H1 (cell line): ENCODE results near the gene RAMP3. TPM values are rescaled to one million over a fixed set of nuclear protein-coding genes. Genes with fewer than 3 reads are reported as not detected.

Experiments
- CTCF ChIA-PET: fragments of 300-600 bp; sonication (Branson Sonifier 250); formaldehyde crosslinking; loops from one replicate; lab custom pipeline; 2021; ENCODE audit not compliant: partially characterized antibody; lab: Charles Lee
- POLR2A ChIA-PET: fragments of 300-600 bp; sonication (Branson Sonifier 250); formaldehyde crosslinking; loops from one replicate; lab custom pipeline; 2021; ENCODE audit warnings: inconsistent platforms; ENCODE audit not compliant: partially characterized antibody; lab: Charles Lee
- DNase-seq, 2 experiments: peaks; one replicate each; pipeline versions ENCODE4 v3.0.0 to v3.0.0-alpha.2; 2010 to 2022; ENCODE audit warnings: low spot score in 2 of 2, low read depth in 1 of 2, mixed read lengths in 1 of 2
- FAIRE-seq: peaks from 2 replicates; lab custom pipeline; 2011; peaks lifted over from hg19 to GRCh38; lab: Jason Lieb, UNC
- H2AFZ ChIP-seq: 2 replicates; pipeline ENCODE4 v1.8.1; 2012; ENCODE audit warnings: low read length, inconsistent platforms
- H2AK5ac ChIP-seq: 2 replicates; pipeline ENCODE4 v1.6.1; 2013; ENCODE audit warnings: low read depth, low read length
- H2BK120ac ChIP-seq: replicated peaks from 2 replicates; pipeline ENCODE3; 2013; ENCODE audit warnings: low read depth, low read length, inconsistent platforms
- H2BK12ac ChIP-seq: 2 replicates; pipeline ENCODE4 v1.6.1; 2013; ENCODE audit warnings: low read depth, low read length
- H2BK15ac ChIP-seq: 2 replicates; pipeline ENCODE4 v1.6.1; 2013; ENCODE audit warnings: low read length
- H2BK20ac ChIP-seq: 2 replicates; pipeline ENCODE4 v1.6.1; 2013; ENCODE audit warnings: low read length
- H2BK5ac ChIP-seq: 2 replicates; pipeline ENCODE4 v1.6.1; 2013; ENCODE audit warnings: low read depth, low read length
- H3K14ac ChIP-seq: 2 replicates; pipeline ENCODE4 v1.6.1; 2013; ENCODE audit warnings: inconsistent platforms; ENCODE audit not compliant: insufficient read length
- H3K18ac ChIP-seq: 2 replicates; pipeline ENCODE4 v1.6.1; 2013; ENCODE audit warnings: low read length; ENCODE audit errors: extremely low read depth
- H3K23ac ChIP-seq: 2 replicates; pipeline ENCODE4 v1.6.1; 2013; ENCODE audit warnings: inconsistent platforms; ENCODE audit not compliant: insufficient read length
- H3K23me2 ChIP-seq: 2 replicates; pipeline ENCODE4 v1.6.1; 2013; ENCODE audit warnings: low read depth, low read length
- H3K27ac ChIP-seq: 2 replicates; pipeline ENCODE4 v1.6.1; 2011; ENCODE audit warnings: low read depth, low read length, inconsistent platforms
- H3K27me3 ChIP-seq, 4 experiments: replicated peaks in 1 of 4; 1 replicate in 1 of 4; 2 replicates in 3 of 4; pipeline versions ENCODE4 v1.6.1 to v1.8.1; 2011 to 2013; ENCODE audit warnings: low read length in 3 of 4, mild to moderate bottlenecking in 3 of 4, inconsistent platforms in 2 of 4, mixed read lengths in 2 of 4, moderate library complexity in 1 of 4; ENCODE audit not compliant: control insufficient read depth in 3 of 4, insufficient read depth in 3 of 4; ENCODE audit errors: extremely low read depth in 1 of 4
- H3K36me3 ChIP-seq, 4 experiments: 2 replicates each; pipeline versions ENCODE4 v1.6.1 to v1.8.1; 2011 to 2013; ENCODE audit warnings: mild to moderate bottlenecking in 4 of 4, low read length in 3 of 4, moderate library complexity in 2 of 4, control low read depth in 1 of 4, inconsistent platforms in 1 of 4; ENCODE audit not compliant: insufficient read depth in 4 of 4, control insufficient read depth in 2 of 4
- H3K4ac ChIP-seq: replicated peaks from 2 replicates; pipeline ENCODE3; 2013; ENCODE audit warnings: low read length, low read depth, mixed read lengths, inconsistent platforms; ENCODE audit not compliant: insufficient read length
- H3K4me1 ChIP-seq, 4 experiments: replicated peaks in 1 of 4; 1 replicate in 1 of 4; 2 replicates in 3 of 4; pipeline versions ENCODE4 v1.6.1 to v1.8.1; 2011 to 2013; ENCODE audit warnings: low read length in 3 of 4, inconsistent platforms in 2 of 4, mixed read lengths in 1 of 4; ENCODE audit not compliant: insufficient read depth in 4 of 4, control insufficient read depth in 3 of 4
- H3K4me2 ChIP-seq, 2 experiments: 2 replicates each; pipeline versions ENCODE4 v1.6.1 to v1.8.1; 2011 to 2013; ENCODE audit warnings: low read depth in 2 of 2, low read length in 2 of 2, control low read depth in 1 of 2, inconsistent platforms in 1 of 2, mild to moderate bottlenecking in 1 of 2; ENCODE audit not compliant: insufficient read depth in 1 of 2
- H3K4me3 ChIP-seq, 4 experiments: fragments of 200-600, 300-600 bp in 1 of 4; sonication (generic), shearing (Covaris generic), sonication (Bioruptor Twin) in 1 of 4; 2 replicates each; pipeline versions ENCODE4 v1.5.1 to v1.8.1; 2011 to 2016; ENCODE audit warnings: low read length in 4 of 4, low read depth in 3 of 4, control low read depth in 2 of 4, inconsistent platforms in 2 of 4, mild to moderate bottlenecking in 2 of 4, mixed read lengths in 1 of 4, moderate library complexity in 1 of 4; ENCODE audit not compliant: insufficient read depth in 2 of 4; ENCODE audit errors: extremely low read depth in 1 of 4
- H3K56ac ChIP-seq: replicated peaks from 2 replicates; pipeline ENCODE3; 2013; ENCODE audit warnings: low read depth, mild to moderate bottlenecking, mixed read lengths, low read length, inconsistent platforms; ENCODE audit not compliant: insufficient read length
- H3K79me1 ChIP-seq: 2 replicates; pipeline ENCODE4 v1.6.1; 2013; ENCODE audit warnings: low read depth, low read length, control low read depth
- H3K79me2 ChIP-seq, 2 experiments: 2 replicates each; pipeline versions ENCODE4 v1.6.1 to v1.8.1; 2012 to 2013; ENCODE audit warnings: low read length in 2 of 2, mild to moderate bottlenecking in 2 of 2, inconsistent platforms in 1 of 2; ENCODE audit not compliant: insufficient read depth in 2 of 2, control insufficient read depth in 1 of 2
- H3K9ac ChIP-seq, 4 experiments: replicated peaks in 1 of 4; 1 replicate in 1 of 4; 2 replicates in 3 of 4; pipeline versions ENCODE4 v1.6.1 to v1.8.1; 2011 to 2013; ENCODE audit warnings: low read depth in 3 of 4, low read length in 3 of 4, control low read depth in 2 of 4, mild to moderate bottlenecking in 2 of 4, moderate library complexity in 2 of 4, inconsistent platforms in 1 of 4; ENCODE audit errors: extremely low read depth in 1 of 4
- H3K9me3 ChIP-seq, 2 experiments: 2 replicates each; pipeline versions ENCODE4 v1.6.1 to v1.8.1; 2012 to 2013; ENCODE audit warnings: mild to moderate bottlenecking in 2 of 2, moderate library complexity in 2 of 2, control low read depth in 1 of 2, inconsistent platforms in 1 of 2, low read depth in 1 of 2, low read length in 1 of 2, mixed read lengths in 1 of 2; ENCODE audit not compliant: insufficient read depth in 2 of 2
- H4K20me1 ChIP-seq, 2 experiments: replicated peaks in 1 of 2; 2 replicates each; pipeline versions ENCODE3 to v1.8.1; 2011 to 2013; ENCODE audit warnings: inconsistent platforms in 2 of 2, low read length in 2 of 2, mild to moderate bottlenecking in 1 of 2; ENCODE audit not compliant: insufficient read depth in 2 of 2, control insufficient read depth in 1 of 2
- H4K5ac ChIP-seq: 2 replicates; pipeline ENCODE4 v1.6.1; 2013; ENCODE audit warnings: low read length, low read depth, mixed read lengths, inconsistent platforms; ENCODE audit not compliant: insufficient read length
- H4K8ac ChIP-seq: 2 replicates; pipeline ENCODE4 v1.8.0; 2013; ENCODE audit warnings: mild to moderate bottlenecking, moderate library complexity, low read length, inconsistent platforms; ENCODE audit not compliant: insufficient read depth; ENCODE audit errors: extremely low read depth
- H4K91ac ChIP-seq: replicated peaks from 2 replicates; pipeline ENCODE3; 2013; ENCODE audit warnings: low read length, mixed read lengths, inconsistent platforms; ENCODE audit not compliant: insufficient read length
- TAF7 ChIP-seq: optimal IDR thresholded peaks from 2 replicates; pipeline ENCODE3; 2011; ENCODE audit warnings: low read depth, mild to moderate bottlenecking, inconsistent platforms, low read length, moderate library complexity, borderline replicate concordance
- WGBS, 2 experiments: shearing (Covaris generic) in 1 of 2; methylation state at CpG; one replicate each; pipeline versions ENCODE4 v1.1.6 to v1.1.7; 2013 to 2015; ENCODE audit warnings: low lambda C conversion rate in 2 of 2, mixed read lengths in 2 of 2, inconsistent platforms in 1 of 2, low coverage in 1 of 2, missing lambda C conversion rate in 1 of 2; ENCODE audit not compliant: insufficient replicate concordance in 2 of 2, insufficient coverage in 1 of 2, insufficient read length in 1 of 2; ENCODE audit errors: extremely low coverage in 1 of 2, missing lambda C conversion rate in 1 of 2; 5-methylcytosine and 5-hydroxymethylcytosine counted together
- polyA plus RNA-seq, 7 experiments: library from polyadenylated mRNA; depleted of rRNA in 3 of 7; stranded (reverse) in 5 of 7; unstranded in 2 of 7; fragments of >200 nt in 5 of 7; fragments of 200-250 nt in 2 of 7; gene quantifications; 1 replicate in 5 of 7; 2 replicates in 1 of 7; 4 replicates in 1 of 7; pipeline versions ENCODE4 v1.2.1 to v1.2.3, GENCODE V29; 2011 to 2013; ENCODE audit warnings: missing spikeins in 2 of 7, mixed read lengths in 2 of 7
- total RNA-seq: library from RNA; stranded (reverse); fragmentation: NEBNext Ultra II Directional; extraction: Animal tissue kit (Norgen Biotek cat#: 25700); gene quantifications from 2 replicates; pipeline ENCODE4 v1.2.1, GENCODE V29; 2021

RAMP3 gene
- total and polyA plus RNA-seq, 2 of the 8 experiments (the other 6 are each of a cell fraction or from before 2014, with no cell fraction given): 0.88 to 0.98 TPM

DNA sequence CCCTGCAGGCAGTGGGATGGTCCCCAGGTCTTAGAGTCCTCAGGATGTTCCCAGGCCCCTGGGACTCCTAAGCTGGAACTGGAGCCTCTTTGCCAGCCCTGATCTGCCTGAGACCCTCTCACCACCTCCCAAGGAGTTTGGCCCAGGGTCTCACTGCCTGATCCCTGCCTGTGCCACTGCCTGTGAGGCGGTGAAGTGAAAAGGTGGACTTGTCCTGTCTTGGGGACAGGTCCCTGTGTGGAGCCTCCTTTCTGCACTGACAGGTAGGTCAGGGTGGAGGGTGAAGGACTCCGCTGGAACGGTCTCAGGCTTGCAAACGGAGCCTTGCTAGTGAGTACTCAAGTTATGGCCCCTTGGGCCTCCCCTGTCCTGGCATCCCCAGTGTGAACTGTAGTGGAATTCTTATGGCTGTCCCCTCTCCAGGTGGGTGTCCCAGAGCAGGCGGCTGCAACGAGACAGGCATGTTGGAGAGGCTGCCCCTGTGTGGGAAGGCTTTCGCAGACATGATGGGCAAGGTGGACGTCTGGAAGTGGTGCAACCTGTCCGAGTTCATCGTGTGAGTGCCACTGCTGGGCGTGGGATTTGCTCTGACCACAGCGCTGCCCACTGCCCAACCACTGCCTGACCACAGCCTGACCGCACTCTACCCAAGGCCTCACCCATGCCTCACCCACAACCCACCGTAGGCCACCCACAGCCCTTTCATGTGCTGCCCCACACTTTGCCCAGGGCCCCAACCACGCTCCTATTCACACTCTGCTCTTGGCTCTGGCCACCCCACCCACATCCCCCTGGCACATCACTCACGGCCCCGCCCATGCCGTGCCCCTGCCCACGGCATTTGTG is 19.5 kb downstream of the RAMP3 start:
- Histone ChIP-seq H3K23me2 (no peaks in the 10 kb centered on the region; the same call in 1 of the 2 replicates), H2BK12ac (no peak overlapping the region), H3K56ac (no peak overlapping the region), H3K4me2 (no peak overlapping the region), H2BK15ac (no peak overlapping the region), H3K9ac (no peak overlapping the region; a peak in 1 of 7 replicates), H3K36me3 (no peaks in the 10 kb centered on the region), H4K5ac (no peak overlapping the region), H3K9me3 (no peaks in the 10 kb centered on the region), H3K27ac (no peak overlapping the region), H3K18ac (no peak overlapping the region), H4K91ac (no peak overlapping the region), H3K79me2 (no peaks in the 10 kb centered on the region), H3K23ac (no peak overlapping the region), H3K4me1 (no peaks in the 10 kb centered on the region; a peak in 1 of 7 replicates), H2BK5ac (no peak overlapping the region), H3K4me3 (no peak overlapping the region), H2BK120ac (no peak overlapping the region), H3K79me1 (no peaks in the 10 kb centered on the region), H2AFZ (no peak overlapping the region), H2BK20ac (no peak overlapping the region), H2AK5ac (no peak overlapping the region), H3K4ac (no peak overlapping the region), H3K27me3 (no peaks in the 10 kb centered on the region), H3K14ac (no peak overlapping the region), H4K20me1 (no peaks in the 10 kb centered on the region), H4K8ac (no peak overlapping the region)
- TF ChIP-seq TAF7: no peak
- FAIRE-seq (no peak), DNase-seq (no peak)
- ChIA-PET CTCF (interaction anchor here (1.0 to 3.3 kb wide), 4 partner anchors 21 to 84 kb away, joined by 3 to 14 read pairs (median 6); no protein-coding TSS in a partner anchor), POLR2A (no interaction called here)
- 86% methylated on average over 17 of the region's 19 CpGs; no CpG with 5 or more reads in 1 of the 2 experiments for WGBS, 2 experiments
